Measurements from ENCODE around the gene PALB2. TPM values are rescaled to one million over a fixed set of nuclear protein-coding genes. Genes with fewer than 3 reads are reported as not detected.

The PALB2 gene
- total RNA-seq, 1 donor from 2014 or later, result 14.5 TPM

DNA sequence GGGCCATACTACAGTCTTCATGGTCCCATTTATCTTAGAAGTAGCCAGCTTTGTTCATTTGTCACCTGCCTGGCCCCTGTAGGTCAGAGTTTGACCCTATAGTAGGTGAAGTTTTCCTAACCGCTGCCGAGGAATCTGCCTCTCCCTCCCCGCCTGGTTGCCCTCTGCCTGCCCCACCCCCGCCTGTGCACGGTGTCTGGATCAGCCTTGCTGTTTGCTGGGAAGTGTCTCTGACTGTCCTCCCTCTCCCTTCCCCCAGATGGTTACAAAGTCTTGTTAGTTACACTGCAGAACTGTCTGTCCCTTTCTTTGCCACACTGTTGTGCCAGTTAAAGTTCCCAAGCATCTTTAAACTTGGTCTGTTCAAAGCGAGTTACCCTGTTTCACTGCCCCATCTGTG is 77.9 kb downstream of the PALB2 start:
- Mint-ChIP-seq H3K4me3 (ENCODE audit: unreplicated experiment) (peak overlapping the region; percentile 22), H3K27me3 (ENCODE audit: unreplicated experiment) (no peaks in the 10 kb centered on the region), H3K4me1 (ENCODE audit: unreplicated experiment) (peaks cover 20% of the 10 kb centered on the region), H3K27ac (ENCODE audit: unreplicated experiment) (no peak overlapping the region), H3K9me3 (ENCODE audit: unreplicated experiment) (no peaks in the 10 kb centered on the region), H3K36me3 (ENCODE audit: low read depth, unreplicated experiment) (peaks cover 46% of the 10 kb centered on the region)
- TF ChIP-seq, protein P1, sequence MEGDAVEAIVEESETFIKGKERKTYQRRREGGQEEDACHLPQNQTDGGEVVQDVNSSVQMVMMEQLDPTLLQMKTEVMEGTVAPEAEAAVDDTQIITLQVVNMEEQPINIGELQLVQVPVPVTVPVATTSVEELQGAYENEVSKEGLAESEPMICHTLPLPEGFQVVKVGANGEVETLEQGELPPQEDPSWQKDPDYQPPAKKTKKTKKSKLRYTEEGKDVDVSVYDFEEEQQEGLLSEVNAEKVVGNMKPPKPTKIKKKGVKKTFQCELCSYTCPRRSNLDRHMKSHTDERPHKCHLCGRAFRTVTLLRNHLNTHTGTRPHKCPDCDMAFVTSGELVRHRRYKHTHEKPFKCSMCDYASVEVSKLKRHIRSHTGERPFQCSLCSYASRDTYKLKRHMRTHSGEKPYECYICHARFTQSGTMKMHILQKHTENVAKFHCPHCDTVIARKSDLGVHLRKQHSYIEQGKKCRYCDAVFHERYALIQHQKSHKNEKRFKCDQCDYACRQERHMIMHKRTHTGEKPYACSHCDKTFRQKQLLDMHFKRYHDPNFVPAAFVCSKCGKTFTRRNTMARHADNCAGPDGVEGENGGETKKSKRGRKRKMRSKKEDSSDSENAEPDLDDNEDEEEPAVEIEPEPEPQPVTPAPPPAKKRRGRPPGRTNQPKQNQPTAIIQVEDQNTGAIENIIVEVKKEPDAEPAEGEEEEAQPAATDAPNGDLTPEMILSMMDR (IDR thresholded peaks at IDR 0.05; ENCODE audit: unreplicated experiment), result no peak
- DNase-seq (ENCODE audit: low spot score), result no peak

DNA sequence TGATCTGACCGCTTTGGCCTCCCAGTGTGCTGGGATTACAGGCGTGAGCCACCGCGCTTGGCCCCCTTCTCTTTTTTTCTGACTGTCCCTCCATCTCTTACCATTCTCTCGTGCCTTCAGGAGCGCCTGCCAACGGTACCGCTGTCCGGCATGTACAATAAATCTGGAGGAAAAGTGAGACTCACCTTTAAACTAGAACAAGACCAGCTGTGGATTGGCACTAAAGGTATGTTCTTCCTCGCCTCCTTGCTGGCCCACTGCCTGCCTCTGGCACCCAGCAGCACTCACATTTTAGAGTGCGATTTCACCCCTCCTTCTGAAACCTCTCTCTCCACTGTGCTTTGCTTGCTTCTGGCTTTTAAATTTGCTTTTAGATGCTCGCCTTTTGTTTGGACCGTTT is 78.6 kb downstream of the PALB2 start:
- H3K27ac Mint-ChIP-seq (ENCODE audit: unreplicated experiment), result no peak overlapping the region
- TF ChIP-seq, protein P1 (IDR thresholded peaks at IDR 0.05; ENCODE audit: unreplicated experiment), result no peak
- no peak for DNase-seq (ENCODE audit: low spot score)
- no peak overlapping the region for H3K4me3 Mint-ChIP-seq (ENCODE audit: unreplicated experiment)
- peaks cover 20% of the 10 kb centered on the region for H3K4me1 Mint-ChIP-seq (ENCODE audit: unreplicated experiment)
- no peaks in the 10 kb centered on the region for H3K9me3 Mint-ChIP-seq (ENCODE audit: unreplicated experiment)
- no peaks in the 10 kb centered on the region for H3K27me3 Mint-ChIP-seq (ENCODE audit: unreplicated experiment)
- H3K36me3 Mint-ChIP-seq (ENCODE audit: low read depth, unreplicated experiment), result peaks cover 43% of the 10 kb centered on the region

DNA sequence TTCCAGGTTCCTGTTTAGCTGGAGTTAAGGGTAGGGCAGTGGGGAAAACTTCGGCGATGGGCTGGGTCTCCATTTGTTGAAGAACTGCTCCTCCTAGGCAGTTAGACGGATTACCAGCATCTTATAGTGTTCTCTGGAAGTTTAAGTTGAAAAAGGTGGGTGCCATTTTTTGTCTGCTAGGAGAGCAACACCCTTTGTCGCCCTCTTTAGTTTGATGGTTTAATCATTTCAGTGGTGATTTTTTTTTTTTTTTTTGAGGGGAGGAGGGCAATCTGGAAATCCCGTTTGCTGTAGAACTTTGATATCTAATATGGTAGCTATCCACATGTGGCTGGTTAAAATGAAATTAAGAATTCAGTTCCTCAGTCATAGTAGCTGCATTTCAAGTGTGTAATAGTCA is 79.5 kb downstream of the PALB2 start:
- Mint-ChIP-seq H3K36me3 (ENCODE audit: low read depth, unreplicated experiment) (peaks cover 35% of the 10 kb centered on the region), H3K27me3 (ENCODE audit: unreplicated experiment) (no peaks in the 10 kb centered on the region), H3K4me1 (ENCODE audit: unreplicated experiment) (peaks cover 25% of the 10 kb centered on the region), H3K4me3 (ENCODE audit: unreplicated experiment) (no peak overlapping the region), H3K27ac (ENCODE audit: unreplicated experiment) (no peak overlapping the region), H3K9me3 (ENCODE audit: unreplicated experiment) (no peaks in the 10 kb centered on the region)
- no peak for DNase-seq (ENCODE audit: low spot score)
- TF ChIP-seq, protein P1 (IDR thresholded peaks at IDR 0.05; ENCODE audit: unreplicated experiment), result no peak

DNA sequence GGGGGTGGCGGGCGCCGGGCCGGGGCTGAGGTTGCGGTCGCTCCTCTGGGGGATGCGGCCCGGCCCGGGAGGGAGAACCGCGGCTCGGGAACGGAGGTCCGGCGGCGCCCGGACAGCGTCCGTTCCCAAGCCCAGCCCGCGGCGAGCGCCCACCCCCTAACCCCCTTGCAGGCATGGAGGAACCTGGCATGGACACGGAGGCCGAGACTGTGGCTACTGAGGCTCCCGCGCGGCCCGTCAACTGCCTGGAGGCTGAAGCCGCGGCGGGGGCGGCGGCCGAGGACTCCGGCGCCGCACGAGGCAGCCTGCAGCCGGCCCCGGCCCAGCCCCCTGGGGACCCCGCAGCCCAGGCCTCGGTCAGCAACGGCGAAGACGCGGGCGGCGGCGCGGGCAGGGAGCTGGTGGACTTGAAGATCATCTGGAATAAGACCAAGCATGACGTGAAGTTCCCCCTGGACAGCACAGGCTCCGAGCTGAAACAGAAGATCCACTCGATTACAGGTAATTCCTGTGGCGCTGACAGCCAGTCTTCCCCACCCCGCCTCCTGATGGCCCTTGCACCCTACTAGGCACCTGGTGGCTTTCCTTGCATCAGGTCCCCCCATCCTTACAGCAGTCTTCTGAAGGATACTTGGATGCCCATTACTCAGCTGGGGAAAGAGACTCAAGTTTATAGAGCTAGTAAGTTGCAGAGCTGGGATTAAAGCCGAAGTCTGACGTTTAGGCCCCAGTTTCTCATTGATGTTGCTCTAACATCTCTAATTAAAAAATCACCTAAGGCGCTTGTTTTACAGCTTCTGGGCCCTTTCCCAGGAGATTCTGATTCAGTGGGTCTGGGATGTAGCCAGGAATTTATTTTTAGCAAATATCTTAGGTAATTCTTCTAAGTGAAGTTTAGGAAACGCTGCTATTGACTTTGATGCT is 83.1 kb downstream of the PALB2 start:
- DNase-seq (ENCODE audit: low spot score), result peak; percentile 52
- H3K9me3 Mint-ChIP-seq (ENCODE audit: unreplicated experiment), result no peaks in the 10 kb centered on the region
- H3K4me1 Mint-ChIP-seq (ENCODE audit: unreplicated experiment), result peaks cover 17% of the 10 kb centered on the region
- H3K27me3 Mint-ChIP-seq (ENCODE audit: unreplicated experiment), result no peaks in the 10 kb centered on the region
- peak overlapping the region; percentile 89 for H3K4me3 Mint-ChIP-seq (ENCODE audit: unreplicated experiment)
- peak overlapping the region; percentile 85 for H3K27ac Mint-ChIP-seq (ENCODE audit: unreplicated experiment)
- peaks cover 17% of the 10 kb centered on the region for H3K36me3 Mint-ChIP-seq (ENCODE audit: low read depth, unreplicated experiment)
- TF ChIP-seq, protein P1 (IDR thresholded peaks at IDR 0.05; ENCODE audit: unreplicated experiment), result no peak
